Stimulated activated CD4-positive, alpha-beta T cell treated with anti-CD3 and anti-CD28 coated beads, Interleukin-15, amount 100 ng/mL, for 1 hour (primary cell): ENCODE results near the gene AFAP1.
A peak's percentile ranks its signal among the peaks of the same experiment; 100 is the strongest.

Source experiments
- DNase-seq, 2 donors: peaks; one replicate each; pipeline ENCODE4 v3.0.0-alpha.2; 2020; ENCODE audit warnings: low read depth in 1 of 2, low spot score in 1 of 2

The AFAP1 gene

GRCh38 chr4:7939377-7940108, at the start of gene AFAP1:
TSS of gene AFAP1 (minus strand) at chr4:7939861. CDS start at chr4:7872078, 67,783 bp downstream.
- peak; percentile 86 for DNase-seq

- no peak for DNase-seq
Observed at GRCh38 chr4:7988437-7988836, 48.8 kb upstream of the AFAP1 start.

- peak; percentile 55 to 59 for DNase-seq
Observed at GRCh38 chr4:7987148-7987989, 47.7 kb upstream of the AFAP1 start.

GRCh38 chr4:7985891-7986441, 46.3 kb upstream of the AFAP1 start:
- no peak for DNase-seq

GRCh38 chr4:7985072-7985471, 45.4 kb upstream of the AFAP1 start:
- DNase-seq = no peak

- DNase-seq = no peak
Observed at GRCh38 chr4:7984286-7984925, 44.7 kb upstream of the AFAP1 start.

- no peak for DNase-seq
Observed at GRCh38 chr4:7983296-7983695, 43.6 kb upstream of the AFAP1 start.

- no peak for DNase-seq
Observed at GRCh38 chr4:7981738-7982394, 42.2 kb upstream of the AFAP1 start.

GRCh38 chr4:7980036-7980435, 40.4 kb upstream of the AFAP1 start:
- no peak for DNase-seq

- DNase-seq = no peak
Observed at GRCh38 chr4:7979652-7979968, 39.9 kb upstream of the AFAP1 start.

- DNase-seq = no peak
Observed at GRCh38 chr4:7978907-7979651, 39.4 kb upstream of the AFAP1 start.

- DNase-seq = no peak
Observed at GRCh38 chr4:7978489-7978888, 38.8 kb upstream of the AFAP1 start.

GRCh38 chr4:7976634-7977033, 37.0 kb upstream of the AFAP1 start:
- no peak for DNase-seq

GRCh38 chr4:7976025-7976424, 36.4 kb upstream of the AFAP1 start:
- DNase-seq = no peak

- DNase-seq = no peak
Observed at GRCh38 chr4:7974425-7974824, 34.8 kb upstream of the AFAP1 start.

GRCh38 chr4:7973545-7973981, 33.9 kb upstream of the AFAP1 start:
- no peak for DNase-seq

- DNase-seq = no peak
Observed at GRCh38 chr4:7971881-7972500, 32.3 kb upstream of the AFAP1 start.

- DNase-seq = no peak
Observed at GRCh38 chr4:7971159-7971631, 31.5 kb upstream of the AFAP1 start.

GRCh38 chr4:7970361-7970946, 30.8 kb upstream of the AFAP1 start:
- DNase-seq = no peak
